ENCODE measurements around the gene BRSK2.

Gene BRSK2

DNA sequence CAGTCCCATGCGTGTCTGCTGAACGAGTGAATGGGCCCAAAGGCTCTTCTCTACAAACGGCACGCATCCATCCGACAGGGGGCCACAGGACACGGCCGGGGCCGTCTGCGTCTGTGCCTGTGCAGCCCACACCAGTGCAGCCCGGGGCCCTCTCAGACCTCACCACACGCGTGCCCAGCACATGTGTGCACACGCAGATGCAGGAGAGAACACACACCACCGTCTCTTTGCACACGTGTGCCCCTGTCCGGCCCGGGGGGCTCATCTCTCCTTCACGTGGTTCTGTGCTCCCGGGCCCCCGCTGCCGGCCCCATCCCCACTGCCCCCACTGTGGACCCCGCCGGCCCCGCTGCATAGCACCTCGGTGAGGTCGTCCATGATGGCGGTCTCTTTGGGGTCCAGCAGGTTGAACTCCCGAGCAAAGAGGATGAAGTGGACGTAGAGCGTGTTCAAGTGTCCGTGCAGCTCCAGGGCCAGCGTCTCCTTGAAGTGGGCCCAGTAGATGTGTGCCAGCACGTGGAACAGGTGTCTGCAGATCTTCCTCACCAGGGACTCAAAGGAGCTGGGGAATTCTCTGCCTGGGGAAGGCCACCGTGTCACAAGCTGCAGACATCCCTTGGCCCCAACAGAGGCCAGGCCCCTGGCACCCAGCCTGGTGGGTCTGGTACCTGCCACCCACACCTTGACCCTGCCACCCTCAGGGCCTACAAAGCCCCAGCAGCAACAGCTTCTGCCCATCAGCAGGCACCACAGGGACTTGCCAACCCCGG, 80.4 kb downstream of the BRSK2 start:
- DNase-seq: no peak

DNA sequence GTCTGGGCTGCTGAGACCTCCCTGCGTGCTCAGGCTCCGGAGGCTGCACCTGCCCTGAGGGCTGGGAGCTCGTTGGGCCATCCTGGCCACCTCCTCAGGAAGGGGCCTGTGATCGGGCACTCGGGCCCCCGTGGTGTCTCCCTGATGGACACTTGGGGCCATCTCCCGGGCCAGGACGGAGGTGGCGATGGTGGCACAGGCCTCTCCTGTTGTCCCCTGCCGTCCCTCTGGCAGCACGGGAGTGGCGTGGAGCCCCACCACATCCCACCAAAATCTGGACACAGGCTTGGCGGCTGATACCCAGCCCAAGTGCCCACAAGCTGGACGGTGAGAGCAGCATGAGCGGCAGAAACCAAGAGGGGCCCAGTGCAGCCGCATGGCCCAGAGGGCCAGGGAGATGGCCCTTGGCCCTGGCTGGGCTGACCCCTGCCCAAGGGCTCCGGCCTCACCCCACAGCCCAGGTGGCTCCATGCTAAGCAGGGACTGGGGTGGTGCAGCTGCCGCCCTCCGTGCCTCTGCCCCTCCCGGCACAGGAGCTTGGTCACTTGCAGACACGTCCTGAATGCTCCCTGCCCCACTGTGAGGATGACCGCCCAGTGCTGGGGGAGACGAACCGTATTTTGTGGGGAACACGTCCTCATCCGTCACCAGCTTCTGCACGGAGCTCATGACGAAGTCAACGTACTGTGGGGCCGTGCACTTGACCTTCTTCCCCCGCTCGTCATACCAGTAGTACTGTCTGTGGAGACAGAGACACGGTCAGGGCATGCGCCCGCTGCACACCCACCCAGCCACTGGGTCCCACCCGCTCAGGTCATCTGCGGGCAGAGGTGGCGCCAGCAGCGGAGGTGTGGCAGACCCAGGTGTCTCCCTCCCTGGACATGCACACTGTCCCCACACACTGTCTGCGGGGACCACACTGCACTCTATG, 81.2 kb downstream of the BRSK2 start:
- DNase-seq: no peak

DNA sequence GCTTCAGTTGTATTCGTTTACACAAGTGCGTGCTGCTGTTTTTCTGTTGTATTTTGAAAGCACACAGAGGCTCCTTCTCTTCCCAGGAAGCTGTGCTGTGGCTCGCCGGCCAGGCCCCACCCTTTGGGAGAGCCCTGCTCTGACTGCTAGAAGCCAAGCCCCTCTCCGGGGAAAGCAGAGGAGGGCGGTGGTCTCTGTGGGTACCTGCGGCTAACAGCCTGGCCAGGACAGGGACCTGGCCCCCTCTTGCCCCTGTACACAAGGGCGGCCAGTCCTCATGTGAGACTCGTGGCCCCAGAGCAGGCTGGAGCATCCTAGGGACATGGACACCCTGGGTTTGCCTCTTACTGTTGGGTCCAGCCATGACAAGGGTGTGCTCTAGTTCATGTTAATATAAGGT, 82.0 kb downstream of the BRSK2 start:
- DNase-seq: no peak

DNA sequence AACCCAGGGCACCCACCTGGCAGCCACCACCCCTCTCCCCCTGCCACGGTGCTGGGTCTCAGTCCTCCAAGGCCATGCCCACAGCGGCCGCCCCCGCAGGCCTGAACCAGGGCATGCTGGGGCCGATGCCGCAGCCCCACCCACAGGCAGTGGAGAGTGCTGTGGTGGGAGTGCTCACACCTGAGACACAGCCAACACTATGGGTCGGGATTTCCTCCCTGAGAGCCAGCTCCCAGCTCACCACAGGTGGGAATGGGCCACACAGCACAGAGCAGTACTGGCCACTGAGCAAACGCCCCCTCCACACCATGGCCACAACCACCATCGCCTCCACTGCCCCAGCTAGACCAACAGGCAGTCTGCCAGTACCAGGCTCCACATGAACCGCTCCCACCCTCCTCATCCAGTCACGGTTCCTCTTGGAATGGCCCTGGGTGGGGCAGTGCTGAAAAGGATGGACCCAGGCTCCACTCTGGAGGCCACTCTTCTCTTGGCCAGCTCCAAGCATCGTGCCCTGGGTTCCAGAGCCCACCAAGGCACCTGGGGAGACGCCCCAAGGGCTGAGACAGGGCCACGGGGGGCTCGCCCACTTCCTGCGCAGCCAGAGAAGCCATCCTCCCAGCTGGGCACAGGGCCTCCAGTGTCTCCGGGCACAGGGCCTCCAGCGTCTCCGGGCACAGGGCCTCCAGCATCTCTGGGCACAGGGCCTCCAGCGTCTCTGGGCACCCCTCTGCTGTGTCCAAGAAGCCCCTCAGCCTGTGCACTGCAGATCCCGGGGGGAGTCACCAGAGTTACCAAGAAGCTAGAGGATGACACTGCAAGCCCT, 82.7 kb downstream of the BRSK2 start:
- no peak for DNase-seq

DNA sequence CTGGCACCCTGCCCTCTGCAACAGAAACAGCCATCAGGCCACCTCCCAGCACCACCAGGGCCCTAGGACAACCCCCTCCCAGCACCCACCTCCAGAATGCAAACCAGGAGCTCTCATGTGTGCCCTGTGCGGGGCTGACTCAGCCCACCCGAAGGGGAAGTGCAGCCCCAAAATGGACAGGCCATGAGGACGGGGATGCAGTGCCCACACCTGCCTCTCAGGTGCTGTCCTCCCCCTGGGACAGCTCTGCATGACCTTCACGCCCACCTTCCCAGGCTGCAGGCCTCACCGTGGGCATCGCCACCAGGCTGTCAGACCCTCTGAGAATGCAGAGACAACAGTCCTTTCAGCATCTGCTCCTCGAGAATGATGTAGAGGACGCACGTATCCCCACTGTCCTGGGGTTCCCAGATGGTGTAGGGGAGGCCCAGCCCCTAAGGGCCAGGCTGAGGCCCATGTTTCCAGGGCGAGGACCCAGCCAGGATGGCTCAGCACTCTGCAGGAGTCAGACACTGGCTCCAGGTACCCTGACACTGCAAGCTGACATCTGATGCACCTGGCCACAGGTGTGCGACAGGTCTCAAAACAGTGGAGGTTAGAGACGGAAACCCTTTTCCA, 83.4 kb downstream of the BRSK2 start:
- DNase-seq: no peak

DNA sequence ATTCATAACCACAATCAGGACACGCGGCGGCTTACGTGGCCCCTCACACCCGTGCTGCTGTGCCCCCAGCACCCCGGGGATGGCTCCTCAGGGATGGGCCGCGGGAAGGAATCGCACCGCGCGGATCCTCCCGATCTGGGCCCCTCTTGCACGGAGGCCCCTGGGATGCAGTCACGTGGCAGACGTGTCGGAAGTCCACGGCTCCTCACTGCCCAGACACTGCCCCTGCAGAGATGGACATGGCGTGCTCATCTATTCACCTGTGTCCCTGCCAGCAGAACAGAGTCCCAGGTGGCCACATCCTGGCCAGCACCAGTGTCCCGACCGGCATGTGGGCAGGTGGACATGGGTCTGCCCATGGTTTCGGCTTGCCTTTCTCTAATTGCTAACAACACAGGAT, 84.1 kb downstream of the BRSK2 start:
- no peak for DNase-seq

DNA sequence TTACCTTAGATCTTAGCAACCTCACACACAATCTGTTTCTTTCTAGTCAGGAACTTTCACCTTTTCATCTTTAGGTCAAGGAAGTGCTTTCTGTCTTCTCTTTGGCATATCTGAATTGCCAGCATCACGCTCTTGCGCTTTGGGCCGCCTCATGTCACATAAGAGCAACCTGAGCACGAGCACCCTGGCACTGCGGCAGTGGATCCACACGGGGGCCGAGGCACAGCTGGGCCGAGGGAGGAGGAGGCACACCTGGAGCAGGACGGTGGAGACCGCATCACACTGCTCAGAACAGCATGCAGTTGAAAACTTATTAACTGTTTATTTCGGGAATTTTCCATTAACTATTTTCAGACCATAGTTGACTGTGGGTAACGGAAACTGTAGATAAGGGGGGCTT, 86.1 kb downstream of the BRSK2 start:
- no peak for DNase-seq

DNA sequence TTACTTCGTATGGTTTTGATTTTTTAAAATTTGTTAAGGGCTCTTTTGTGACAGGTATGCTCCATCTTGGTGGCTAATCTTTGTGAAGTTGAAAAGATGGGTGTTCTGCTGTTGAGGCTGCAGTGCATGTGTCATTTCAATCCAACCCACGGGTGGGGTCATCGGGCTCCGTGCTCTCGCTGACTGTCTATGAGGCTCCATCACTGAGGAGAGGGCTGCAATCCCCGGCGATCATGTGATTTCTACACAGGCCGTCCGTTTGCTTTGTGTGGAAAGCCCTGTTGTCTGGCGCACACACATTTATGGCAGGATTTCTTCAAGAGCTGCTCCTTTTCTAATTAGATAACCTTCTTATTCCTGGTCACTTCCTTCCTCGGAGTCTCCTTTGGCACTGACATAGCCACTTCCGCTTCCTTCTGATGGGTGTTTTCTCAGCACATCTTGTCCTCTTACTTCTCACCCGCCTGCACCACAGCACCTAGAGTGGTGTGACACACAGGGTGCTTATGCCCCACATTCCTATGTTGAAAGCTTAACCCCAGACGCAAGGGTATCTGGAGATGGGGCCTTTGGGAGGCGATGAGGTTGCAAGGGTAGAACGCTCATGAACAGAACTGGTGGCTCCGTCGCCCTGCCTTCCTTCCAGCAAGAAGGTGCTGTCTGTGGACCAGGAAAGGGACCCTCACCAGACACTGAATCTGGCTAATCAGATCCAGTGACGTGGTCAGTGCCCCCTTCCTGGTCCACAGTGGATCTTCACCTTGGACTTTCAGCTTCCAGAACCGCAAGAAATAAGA, 87.4 kb downstream of the BRSK2 start:
- DNase-seq: no peak

DNA sequence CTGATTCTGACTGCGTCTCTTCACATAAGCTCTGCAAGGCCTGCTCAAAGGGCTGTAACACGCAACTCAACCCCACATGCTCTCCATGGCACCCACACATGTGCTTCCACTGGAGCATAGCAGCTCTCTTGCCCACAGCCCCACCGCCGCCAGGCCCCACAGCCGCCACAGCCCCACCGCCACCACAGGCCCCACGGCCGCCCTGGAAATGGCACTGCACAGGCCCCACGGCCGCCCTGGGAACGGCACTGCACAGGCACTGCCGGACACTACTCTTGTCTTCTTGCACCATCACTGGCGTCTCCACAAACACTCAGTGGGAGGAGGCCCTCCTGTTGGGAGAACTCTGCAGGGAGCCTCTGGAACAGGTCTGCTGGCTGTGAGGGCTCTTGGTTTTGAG, 88.3 kb downstream of the BRSK2 start:
- DNase-seq: no peak

DNA sequence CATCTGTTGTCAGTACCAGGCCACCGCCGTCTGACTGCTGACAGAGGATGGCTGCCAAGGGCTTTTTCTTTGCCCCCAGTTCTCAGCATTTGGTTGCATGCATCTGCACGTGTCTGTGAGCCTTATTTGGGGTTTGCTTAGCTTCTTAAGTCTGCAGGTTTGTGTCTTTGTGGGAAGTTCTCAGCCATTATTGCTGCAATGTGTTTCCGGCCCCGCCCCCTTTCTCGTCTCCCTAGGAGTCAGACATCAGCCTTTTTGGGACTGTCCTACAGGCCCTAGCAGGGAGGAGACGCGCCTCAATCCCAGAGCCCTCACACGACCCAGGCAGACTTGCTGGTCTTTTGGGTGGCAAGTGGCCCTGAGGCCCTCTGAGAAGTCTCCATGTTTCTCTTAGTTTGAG, 88.8 kb downstream of the BRSK2 start:
- no peak for DNase-seq

DNA sequence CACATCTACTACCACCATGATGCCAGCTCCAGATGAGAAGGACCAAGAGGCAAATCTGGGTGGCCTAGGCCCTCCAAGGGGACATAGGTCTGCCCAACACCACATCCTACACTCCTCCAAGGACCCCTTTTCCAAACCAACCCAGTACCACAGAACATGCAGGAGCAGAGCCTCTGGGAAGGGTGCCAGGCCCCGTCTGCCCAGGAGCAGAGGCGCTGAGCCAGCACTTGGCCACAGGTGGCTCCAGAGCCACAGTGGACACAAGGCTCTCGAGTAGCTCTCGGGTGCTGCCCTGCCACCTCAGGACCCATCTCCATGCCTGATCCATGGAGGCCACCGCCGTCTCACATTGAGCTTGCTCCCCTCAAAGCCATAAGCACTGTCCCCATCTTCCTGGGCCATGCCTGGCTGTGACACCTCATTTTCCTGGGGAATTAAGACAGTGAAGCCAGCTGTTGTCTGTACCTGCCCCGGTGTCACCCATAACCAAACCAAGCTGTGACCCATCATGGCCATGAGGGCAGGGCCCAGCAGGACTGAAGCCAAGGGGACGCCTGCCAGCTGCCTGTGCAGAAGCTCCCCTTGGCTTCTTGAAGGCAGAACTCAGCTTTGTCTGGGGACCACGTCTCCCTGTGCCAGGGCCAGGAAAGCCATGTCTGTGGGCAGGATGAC, 89.4 kb downstream of the BRSK2 start:
- no peak for DNase-seq

DNA sequence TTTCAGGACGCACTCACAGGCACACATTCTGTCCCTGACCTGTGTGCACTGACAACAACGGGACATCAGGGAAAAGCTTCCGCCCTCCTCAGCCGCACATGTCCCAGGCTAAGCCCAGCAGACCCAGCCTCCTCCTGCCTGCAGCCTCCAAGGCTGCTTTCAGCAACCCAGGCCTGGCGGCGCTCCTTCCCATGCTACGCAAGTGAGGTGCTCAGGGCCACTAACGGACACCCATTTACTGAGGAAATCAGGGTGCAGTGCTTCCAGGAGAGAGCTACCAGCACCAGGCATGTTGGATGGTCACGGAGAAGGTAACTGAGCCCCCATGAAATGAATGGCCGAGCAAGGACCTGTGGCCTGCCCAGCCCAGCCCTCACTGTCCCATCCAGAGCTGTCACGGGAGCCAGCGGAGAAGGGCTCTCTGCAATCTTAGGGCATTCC, 90.0 kb downstream of the BRSK2 start:
- no peak for DNase-seq

DNA sequence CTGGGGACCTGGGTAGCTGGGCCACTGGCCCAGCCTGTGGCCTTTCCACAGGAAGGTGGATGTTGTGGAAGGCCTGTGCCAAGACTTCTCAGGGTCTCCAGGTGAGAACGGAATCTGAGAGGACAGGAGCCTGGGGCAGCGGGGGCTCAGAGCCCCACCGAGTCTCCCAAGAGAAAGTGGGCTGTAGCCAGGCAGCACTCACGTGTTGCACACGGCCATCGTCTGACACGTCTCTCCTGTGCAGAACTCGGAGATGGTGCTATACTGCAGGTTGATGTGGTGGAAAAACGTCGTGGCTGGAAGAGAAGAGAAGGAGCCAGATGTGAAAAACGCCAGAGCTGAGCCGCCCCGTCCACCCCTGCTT, 90.4 kb downstream of the BRSK2 start:
- DNase-seq: no peak

DNA sequence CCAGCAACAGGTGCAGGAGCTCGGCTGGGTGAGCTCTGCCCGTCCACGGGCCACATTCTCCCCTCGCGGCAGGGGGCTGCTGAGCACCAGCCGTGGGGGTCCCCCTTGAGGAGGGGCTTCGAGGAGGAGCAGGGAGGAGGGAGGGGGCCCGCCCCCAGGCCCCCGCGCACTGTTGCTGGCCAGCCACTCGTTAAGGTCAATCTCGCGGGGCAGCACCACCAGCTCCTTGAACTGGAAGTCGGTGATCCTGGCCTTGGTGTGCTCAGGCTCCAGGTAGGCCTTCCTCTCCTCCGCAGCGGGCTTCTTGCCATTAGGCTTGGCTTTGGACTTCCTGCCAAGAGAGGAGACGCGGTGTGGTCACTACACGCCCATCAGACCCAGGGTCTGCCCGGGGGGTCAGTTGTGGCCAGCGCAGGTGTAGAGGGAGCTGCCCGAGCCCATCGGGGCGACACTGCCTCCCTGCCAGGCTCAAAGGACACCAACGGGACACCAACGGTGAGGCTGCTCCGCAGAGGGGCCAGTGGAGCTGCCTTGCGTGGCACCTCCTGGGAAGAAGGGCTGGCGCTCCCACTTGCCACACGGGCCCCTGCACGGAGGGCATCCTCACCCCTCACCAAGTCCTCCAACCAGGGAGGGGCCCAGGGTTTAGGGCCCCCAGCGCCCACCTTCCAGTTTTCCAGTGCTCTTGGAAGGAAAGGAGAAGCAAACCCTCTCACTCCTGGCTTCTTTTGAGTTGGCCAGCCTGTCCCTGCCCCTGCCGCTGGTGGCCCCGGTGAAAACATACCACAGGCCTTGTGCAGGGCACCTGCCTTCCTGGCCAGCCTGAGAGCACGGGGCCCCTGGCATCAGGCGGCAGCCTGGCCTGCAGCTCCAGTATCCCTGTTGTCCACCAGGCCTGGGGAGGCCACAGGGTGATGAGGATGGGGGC, 91.1 kb downstream of the BRSK2 start:
- DNase-seq: no peak

DNA sequence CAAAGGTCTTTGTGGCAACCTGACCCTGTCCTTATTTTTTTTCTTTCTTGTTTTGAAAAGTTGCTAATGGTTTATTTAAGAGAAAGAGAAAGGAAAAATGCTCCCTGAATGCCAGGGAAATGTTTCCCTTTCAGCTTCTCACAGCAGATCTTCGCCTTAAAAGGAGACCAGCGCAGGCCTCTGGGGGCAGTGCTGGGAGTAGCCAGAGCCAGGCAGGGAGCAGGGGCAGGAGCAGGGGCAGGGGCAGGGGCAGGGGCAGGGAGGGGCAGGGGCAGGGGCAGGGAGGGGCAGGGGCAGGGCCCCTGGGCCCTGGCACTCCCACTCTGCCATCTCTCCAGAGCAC, 91.7 kb downstream of the BRSK2 start:
- DNase-seq: no peak

DNA sequence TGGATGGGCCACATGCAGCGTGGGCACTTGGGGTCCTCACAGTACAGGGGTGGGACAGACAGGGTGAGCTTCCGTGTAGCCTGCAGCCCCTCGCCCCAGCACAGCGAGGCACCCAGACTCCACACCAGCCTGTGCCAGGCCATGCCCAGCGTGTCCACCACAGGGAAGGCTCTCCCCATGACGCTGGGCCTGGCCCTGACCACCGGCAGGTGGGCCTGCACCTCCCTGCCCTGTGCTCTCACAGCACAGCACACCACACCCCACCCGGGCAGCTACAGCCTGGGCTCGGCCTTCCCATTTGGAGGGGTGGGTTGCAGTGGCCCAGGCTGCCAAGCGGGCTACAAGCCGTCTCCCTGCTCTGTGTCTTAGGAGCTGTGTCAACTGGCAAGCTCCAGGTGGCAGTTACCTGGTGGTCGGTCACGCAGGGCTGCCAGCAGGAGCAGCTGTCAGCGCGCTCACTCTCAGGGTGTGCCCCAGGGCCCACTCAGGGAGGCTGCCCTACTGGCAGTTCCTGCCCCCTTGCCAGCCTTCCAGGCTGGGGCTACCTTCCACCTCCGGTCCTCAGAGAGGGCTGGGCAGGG, 92.2 kb downstream of the BRSK2 start:
- DNase-seq: no peak

DNA sequence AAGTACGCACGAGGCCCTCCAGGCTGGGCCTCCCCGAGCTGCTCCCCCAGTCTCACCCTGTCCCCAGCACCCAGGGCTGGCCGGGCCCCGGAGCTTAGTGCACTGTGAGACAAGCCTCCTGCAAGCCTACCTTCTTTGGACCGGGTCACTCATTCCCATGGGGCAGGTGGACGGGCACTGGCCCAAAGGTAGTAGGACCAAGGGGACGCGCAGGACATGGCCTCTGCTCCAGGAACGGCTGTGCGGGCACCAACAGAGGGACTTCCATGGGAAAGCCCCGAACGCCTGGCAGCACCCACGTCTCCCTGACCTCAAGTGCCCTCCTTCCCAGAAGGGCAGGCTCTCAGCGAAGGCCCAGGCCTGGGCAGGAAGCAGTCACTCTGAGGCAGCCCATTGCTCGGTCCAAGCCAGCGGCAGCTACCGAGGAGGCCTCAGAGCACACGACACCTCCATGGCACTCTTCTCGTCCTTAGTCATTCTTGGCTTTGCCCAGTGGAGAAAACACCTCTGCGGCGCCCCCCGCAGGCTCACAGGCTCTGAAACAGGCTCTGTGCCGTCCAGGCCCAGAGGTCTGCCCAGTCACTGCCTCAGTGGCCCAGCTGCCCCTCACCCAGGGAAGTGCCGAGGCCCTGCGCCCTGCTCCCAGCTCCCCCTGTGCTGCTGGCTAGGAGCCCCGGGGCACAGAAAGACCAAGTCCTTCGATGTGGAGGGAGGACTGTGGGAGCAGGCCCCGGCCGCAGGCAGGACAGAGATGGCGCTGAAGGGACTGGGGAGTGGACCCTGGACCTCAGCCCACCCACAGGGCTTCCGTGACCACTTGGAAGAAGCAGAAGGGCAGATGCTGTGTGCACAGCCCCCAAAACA, 93.1 kb downstream of the BRSK2 start:
- DNase-seq: no peak

DNA sequence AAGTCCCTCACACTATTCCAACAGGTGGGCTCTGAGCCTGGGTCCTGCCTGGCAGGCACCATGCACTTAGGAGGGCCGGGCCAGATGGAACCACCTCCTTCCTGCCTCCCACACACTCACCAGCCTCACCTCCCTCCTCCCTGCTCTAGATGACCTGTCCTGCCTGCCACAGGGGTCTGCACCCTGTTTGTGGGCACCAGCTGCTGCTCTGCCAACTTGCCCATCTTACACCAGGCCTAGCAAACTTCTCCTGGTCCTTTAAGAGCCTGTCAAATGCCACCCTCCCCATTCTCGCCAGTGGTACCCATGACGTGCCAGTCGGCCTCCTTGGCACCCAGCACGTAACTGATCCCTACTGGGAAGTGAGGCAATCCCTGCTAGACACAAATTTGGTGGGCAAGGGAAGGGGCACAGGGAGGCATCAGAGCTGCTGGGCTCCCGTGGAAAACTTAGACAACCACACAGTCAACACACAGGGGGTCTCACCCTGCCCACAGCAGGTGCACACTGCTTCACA, 93.8 kb downstream of the BRSK2 start:
- no peak for DNase-seq

Data from stimulated activated CD4-positive, alpha-beta T cell treated with anti-CD3 and anti-CD28 coated beads, Interleukin-2, amount 100 ng/mL, for 48 hours (primary cell).